Measurements from ENCODE around the gene HEBP2.

The HEBP2 gene

DNA sequence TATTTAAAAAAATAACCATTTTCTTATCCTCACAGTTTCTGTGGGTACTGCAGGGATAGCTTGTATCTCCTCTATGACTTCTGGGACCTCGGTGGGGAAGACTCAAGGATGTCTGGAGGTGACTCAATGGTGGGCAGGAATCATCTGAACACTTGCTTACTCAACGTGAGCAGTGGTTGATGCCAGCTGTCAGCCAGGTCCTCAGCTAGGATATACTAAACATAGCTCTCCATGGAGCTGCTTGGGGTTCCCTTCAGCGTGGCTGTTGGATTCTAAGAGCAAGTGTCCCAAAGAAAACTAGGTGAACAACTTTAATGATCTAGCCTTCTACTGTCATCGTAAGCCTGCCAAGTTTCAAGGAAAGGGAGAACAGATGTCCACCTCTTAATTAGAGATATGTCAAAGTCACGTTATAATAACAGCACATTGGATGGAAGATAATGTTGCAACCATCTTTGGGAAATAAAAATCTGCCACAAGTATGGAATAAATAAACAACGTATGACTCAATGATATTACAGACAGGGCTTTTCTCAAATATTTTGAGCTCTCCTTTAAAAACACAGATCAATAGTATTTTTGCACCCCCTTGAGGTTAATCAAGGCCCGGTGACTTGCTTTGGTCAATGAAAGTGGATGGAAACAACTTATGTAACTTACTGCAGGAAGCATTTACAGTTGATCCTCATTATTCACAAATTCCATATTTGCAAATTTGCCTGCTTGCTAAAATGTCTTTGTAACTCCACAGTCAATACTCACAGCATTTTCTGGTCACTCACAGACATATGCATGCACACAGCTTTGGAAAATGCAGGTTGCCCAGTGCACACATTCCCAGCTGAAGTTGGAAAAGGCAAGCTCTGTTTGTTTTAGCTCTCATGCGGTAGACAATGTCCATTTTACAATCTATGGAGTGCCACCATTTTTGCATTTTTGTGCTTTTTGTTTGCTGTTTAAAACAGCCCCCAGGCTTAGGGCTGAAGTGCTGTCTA, 6.6 kb upstream of the HEBP2 start:
- DNase-seq: no peak

DNA sequence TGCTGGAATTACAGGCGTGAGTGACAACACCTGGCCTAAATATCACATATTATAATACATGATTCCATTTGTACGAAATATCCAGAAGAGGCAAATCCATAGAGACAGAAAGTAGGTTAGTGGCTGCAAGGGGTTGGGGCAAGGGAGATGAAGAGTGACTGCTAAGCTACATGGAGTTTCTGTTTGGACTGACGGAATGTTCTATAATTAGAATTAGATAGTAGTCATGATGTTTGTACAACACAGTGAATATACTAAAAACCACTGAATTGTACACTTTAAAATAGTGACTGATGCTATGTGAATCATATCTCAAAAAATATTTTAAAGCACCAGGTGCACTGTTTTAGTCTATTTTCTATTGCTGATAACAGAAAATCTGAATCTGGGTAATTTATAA, 3.7 kb upstream of the HEBP2 start:
- no peak for DNase-seq

DNA sequence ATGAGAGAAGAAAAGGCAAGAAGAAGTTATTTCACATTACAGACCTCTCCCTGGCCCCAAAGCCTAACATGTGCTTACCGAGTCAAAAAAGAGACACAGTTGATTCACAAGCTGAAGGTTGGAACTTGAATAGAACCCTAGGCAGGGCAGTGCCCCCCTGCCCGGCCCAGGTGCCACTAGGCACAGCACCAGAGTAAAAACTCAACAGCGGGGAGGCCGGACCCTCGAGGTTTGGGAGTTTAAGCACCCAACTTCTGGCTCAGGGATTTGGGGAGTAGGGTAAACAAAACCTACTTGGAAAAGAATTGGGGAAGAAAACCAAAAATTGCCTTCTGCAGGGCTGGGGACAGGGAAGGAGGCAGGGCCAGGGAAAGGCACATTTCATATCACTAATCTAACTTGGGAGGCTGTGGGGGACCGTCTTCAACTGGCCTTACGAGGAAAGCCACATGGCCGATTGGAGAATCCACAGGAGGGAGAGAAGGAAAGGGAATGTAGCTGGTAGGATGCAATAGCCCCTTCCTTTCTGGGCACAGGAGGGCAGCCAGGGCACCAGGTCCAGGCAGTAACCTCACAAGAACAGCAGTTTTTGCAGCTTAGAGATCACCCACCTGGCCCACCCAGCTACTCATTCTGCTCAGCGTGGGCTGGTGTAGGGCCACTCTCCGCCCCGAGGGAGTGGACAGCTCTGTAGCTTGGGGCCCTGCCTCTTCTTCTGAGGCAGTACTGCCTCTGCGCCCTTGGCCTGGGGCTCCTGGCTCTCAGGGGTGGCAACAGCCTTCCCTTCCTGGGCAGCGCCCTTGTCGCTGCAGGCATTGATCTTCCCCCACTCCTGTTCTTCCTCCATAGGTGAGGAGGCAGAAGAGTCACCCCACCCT, 1.8 kb upstream of the HEBP2 start:
- DNase-seq: no peak

DNA sequence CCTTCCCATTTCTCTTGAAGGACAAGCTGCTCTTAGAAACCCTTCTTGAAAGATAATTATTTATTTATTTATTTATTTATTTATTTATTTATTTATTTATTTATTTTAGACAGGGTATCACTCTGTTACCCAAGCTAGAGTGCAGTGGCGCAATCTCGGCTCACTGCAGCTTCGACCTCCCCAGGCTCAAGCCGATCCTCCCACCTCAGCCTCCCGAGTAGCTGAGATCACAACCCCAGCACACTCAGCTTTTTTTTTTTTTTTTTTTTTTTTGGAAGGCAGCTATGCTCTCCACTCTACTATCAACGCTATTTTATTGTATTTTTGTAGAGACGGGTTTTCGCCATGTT, 1.2 kb upstream of the HEBP2 start:
- DNase-seq: no peak

DNA sequence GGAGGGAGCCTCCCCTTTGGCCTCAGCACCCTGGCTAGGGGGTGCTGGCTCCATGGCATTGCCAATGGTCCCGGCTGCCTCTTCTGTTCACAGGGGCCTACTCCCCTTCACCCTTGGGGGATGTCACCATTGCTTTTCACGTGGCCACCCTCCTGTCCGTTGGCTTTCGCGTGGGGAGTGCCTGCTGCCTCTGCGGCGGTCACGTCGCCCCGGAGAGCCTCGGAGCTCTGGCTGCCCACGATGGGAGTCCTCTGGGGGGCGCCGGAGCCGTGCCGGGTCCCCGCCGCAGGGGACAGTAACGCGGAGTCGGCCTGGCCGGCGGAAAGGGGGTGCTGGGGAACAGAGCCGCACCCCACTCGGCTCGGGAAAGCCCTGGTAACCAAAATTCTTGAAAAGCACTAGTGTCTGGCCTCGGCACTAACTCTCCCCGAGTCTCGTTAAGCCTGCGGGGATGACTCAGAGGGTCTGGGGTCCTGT, 661 bp upstream of the HEBP2 start:
- no peak for DNase-seq

DNA sequence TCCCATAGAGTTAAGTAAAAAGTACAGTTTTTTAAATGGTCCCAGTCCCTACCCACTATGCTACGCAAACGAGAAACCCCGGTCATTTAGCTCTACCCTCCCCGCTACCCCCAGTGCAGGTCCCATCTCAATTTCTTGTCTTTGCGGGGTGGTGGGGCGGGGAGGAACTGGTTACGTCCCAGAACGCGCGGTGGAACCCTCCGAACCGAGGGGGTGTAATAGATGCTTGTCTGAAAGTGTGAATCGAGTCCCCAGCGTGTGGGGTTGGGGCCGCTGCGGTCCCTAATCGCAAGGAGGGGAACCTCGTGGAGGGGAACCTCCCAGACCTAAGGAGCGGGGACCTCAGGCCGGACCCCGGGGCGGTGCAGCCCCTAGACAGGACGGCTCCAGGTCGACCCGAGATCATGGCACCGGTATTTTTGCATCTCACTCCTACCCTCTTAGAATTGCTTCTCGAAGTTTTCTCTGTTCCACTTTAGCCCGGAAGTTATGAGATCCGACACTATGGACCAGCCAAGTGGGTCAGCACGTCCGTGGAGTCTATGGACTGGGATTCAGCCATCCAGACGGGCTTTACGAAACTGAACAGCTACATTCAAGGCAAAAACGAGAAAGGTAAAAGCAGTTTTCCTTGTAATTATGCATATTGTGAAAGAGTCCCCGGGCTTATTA, 779 bp downstream of the HEBP2 start:
- no peak for DNase-seq

DNA sequence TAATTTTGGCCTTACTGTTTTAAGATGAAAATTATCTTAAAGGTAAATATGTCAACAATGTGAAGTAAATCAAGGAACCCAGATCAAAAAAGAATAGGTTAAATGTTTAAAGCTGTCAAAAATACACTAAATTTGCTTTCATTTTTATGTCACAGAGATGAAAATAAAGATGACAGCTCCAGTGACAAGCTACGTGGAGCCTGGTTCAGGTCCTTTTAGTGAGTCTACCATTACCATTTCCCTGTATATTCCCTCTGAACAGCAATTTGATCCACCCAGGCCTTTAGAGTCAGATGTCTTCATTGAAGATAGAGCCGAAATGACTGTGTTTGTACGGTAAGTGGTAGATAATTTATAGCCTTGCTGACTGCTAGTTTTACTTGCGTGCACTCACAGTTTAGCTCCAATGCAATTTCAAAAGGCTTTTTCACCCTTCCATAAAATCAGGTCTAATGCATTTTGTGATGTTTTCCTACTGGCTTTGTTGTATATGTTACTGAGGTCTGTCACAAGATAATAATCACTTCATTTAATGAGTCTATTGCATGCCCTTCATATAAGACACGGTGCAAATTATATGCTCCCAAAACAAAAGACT, 1.9 kb downstream of the HEBP2 start:
- DNase-seq: no peak

DNA sequence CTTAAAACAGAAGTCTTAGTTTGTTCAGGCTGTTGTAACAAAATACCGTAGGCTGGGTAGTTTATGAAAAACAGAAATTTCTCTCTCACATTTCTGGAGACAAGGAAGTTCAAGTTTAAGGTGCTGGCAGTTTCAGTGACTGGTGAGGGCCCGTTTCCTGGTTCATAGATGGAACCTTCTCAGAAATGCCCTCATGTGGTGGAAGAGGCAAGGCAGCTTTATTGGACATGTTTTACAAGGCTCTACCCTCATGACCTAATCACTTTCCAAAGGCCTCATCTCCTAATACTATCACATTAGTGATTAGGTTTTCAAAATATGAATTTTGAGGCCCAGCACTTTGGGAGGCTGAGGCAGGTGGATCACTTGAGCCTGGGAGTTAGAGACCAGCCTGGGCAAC, 2.4 kb downstream of the HEBP2 start:
- no peak for DNase-seq

DNA sequence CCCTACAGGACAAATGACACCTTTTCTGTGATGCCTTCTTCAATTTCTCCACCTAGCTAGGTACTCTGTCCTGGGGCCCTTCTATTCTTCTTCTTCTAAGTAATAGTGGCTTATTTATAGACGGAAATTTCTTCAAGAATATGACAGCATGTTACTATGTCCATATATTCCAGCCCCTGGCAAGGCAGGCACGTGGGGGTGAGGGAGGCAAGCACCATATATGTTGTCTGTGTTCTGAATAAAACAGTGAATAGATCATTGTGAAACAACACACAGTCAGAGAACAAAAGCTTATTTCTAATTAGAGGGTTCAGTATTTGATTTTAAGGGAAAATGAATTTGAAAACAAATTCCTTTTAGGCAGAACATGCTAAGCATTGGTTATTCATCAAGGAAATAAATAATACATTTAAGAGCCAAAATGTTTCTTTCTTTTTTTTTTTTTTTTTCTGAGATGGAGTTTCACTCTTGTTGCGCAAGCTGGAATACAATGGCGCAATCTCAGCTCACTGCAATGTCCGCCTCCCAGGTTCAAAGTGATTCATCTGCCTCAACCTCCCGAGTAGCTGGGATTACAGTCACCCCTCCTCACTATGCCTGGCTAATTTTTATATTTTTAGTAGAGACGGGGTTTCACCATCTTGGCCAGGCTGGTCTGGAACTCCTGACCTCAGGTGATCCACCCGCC, 6.2 kb downstream of the HEBP2 start:
- no peak for DNase-seq

DNA sequence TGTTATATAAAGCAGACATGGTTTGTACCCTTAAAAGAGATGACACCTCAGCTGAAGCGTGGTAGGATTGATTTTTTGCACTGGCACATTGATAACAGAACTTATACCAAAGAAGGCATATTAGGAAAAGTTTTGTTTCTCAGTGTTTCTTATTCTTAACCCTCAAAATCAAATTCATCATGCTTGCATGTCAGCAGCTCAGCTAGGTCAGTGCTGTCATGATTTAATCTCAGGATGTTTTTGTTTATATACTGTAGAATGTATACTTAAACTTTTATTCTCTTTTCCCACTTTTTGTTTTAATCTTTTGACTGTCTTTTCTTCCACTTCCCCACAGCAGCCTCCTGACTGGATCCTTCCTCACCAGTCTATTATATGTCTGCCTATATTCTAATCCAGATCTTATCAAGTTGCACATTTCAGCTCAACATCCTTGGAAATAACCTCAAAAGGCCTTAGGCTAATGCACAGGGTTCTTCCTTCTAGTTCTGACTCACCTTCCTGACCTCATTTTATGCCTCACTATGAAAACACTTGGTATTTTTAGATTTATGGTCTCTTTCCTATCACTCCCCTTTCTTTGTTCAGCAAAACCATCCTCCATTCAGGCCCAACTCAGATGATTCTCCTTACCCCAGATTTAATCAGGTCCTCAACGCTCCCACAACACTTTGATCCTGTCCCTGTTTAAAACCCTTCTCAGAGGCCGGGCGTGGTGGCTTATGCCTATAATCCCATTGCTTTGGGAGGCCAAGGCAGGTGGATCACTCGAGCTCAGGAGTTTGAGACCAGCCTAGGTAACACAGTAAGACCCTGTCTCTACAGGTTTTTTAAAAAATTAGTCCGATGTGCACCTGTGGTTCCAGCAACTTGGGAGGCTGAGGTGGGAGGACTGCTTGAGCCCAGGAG, 7.2 kb downstream of the HEBP2 start:
- peak; percentile 34 for DNase-seq

DNA sequence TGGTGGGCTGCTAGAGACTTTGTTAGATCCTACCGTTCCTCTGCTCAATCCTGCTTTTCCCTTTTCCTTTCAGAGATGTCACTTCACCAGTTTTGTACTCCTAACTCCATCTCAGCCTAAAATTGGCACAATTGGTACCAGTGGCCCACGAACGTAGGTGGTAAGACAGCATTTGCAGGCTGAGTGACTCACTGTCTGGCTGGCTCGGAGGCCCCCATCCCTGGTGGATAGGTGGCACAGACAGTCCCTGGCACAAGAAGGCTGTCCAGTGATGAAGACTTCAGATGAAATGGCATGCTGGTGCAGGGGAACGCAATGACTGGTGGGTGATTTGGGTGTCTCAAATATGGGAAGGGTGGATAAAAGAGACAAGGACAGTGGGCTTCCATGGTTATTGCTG, 11.1 kb downstream of the HEBP2 start:
- no peak for DNase-seq

DNA sequence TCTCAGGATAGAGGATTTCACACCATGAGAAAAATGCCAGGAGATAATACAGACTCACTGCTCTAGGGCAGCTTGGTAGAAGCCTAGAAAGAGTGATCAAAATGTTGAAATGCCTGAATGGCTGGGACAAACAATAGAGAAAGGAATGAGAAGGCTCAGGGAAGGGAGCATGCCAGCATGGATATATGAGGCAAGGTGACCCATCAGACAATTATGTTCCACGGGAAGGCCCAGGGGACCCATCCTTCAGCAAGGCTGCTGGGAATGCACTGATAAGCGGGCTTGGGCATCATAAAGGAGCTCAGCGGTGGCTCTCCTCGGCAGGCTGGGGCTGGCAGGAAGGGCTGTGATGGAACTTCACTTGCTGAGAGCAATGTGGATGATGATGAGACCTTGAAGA, 12.2 kb downstream of the HEBP2 start:
- no peak for DNase-seq

DNA sequence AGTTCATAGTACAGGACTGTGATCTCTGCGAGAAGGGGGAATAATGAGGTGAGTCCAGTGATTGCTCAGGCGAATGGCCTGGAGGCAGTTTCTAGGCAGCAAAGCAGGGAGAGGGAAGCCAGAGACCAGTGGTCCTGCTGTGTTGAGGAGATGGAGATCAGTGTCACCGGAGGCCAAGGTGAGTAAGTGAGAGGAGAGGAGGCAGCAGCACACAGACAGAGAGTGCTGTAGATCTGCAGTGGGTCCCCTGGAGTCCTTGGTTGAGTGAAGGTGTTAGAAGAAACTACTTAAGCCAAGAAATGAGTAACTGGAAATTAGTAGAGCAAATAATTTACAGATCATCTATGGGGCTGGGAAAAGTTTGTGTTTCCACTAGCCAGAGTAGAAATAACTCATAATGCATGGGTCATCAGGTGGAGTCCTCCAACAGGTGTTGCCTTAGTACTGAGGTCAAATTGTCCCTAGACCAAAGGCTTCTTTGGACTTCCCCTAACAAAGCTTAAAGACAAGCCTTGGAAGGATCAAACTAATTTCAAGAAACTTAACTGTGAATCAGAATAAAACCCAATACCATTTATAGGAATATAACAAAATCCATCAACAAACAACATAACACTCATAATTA, 13.6 kb downstream of the HEBP2 start:
- DNase-seq: no peak

DNA sequence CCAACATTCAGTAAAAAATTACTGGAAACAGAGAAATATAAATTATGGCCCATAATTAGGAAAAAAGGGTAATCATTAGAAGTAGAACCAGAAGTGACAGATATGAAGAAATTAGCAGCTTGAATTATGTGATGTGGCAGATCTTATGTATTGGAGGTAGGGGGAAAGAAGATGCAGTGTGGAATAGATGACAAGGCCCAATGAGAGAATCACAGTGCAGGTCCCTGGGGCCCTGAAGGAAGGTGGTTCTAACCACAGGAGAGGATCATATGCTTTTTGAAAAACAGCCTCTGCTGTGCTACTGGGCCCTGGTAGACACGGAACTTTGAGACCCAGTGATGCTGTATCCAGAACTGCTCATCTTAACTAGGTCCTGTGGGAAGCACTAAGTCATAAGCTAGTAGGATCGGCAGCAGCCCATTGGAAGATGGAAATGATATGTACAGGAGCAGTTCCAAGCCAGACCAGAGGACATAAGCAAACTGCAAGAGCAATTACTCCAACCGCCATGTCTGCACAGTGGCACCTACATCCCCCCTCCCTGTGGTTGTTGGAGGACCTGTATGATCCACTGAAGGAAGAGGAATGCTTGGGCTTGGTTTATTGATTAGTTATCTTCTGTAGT, 14.2 kb downstream of the HEBP2 start:
- no peak for DNase-seq

DNA sequence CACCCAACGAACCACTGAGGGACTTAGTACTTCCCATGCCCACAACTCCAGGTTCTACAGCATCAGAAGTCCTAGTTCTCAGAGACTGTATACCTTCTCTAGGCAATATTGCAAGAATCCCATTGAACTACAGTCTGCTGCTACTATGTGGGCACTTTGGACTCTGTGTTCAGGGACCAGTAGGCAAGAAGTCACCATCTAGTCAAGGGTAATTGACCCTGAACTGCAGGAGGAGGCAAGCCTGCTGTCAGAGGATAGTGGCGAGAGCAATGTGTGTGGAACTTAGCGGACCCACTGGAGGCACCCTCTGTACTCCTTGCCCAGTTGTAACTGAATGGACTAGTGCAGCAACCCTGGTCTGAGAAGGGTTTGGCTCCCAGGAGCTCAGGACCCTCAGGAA, 15.7 kb downstream of the HEBP2 start:
- DNase-seq: no peak

DNA sequence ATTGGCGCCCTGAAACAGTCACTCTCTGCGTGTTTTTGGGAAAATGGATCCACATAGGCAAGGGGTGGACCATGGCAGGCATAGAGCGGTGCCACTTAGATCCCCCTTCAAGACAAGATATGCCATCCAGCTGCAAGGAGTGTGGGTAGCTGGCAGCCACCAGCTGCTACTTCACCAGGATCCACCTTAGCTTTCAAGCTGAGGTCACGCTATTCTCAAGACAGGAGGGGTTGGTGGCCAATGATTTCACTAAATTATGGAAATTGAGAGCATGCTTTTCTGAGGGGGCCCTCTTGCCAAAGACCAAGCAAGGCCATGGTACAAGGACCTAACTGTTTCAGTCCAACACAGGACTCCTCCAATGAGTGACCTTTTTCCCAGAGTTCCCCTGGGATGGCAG, 16.3 kb downstream of the HEBP2 start:
- DNase-seq: no peak

DNA sequence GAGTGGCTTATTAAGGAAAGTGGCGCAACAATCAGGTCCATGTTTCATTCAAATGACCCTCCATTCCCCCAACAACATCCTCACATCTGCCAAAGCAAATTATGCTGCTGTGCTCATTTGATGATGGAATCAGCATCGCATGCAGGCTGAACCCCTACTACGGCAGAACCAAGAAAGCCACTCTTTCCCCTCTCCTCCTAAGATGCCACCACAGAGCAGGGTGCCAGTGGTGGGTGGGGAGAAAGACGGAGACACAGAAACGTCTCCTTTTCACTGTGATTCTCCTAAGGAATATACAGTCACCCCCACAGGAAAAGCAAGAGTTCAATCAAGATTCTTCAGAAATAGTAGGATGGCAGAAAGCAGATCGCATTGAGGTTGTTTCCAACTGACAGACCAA, 17.1 kb downstream of the HEBP2 start:
- DNase-seq: no peak

DNA sequence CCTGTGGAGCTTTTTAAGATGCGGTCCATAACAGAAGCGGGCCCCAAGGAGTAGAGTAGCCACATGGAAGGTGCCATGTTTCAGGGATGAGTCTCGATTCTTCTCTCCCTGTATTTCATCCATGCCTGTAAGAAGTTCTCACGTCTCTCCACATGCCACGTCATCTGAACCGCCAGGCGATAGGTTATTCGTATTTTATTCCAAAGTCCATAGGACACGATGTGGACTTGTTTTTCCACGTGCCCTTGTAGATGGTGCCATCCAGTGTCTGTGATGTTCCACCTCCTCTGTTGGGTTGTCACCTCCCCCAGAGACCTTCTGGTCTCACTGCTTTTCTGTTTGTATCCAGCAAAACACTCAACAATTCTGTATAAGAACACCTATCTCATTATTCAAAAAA, 17.6 kb downstream of the HEBP2 start:
- DNase-seq: no peak

DNA sequence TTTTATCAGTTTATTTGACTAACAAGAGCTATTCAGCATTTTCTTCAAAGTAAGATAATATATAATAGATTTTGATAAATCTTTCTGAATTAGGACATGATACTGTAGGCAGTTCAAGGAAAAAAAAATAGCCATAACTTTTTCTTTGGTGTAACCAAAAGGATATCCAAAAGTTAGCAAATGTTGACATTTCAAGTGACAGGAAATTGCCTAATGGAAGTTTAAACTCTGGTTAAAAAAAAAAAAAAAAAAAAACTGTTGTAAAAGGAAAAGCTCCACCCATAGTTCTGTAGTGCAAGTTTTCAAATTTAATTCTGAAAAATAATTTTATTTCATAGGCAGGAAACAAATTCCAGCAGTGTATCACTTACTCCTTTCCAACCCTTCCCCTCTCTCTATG, 18.8 kb downstream of the HEBP2 start:
- DNase-seq: no peak
